HFFc6 (cell line): ENCODE results near the gene OR52L1. TPM values are rescaled to one million over a fixed set of nuclear protein-coding genes. Genes with fewer than 3 reads are reported as not detected.
"Not testable (repeated sequence)": the region's sequence is repeated elsewhere in the genome, so short reads cannot be mapped to it uniquely, and the experiment has no call there.

Experiments
- DNase-seq: peaks from one replicate; pipeline ENCODE4 v3.0.0-alpha.2; 2018
- H3K27ac Mint-ChIP-seq: 2 replicates; pipeline ENCODE4 v1.8.0; 2020; ENCODE audit warnings: mild to moderate bottlenecking, mixed read lengths
- H3K27me3 Mint-ChIP-seq: 2 replicates; pipeline ENCODE4 v1.8.0; 2021; ENCODE audit warnings: mild to moderate bottlenecking, moderate library complexity, mixed read lengths; ENCODE audit not compliant: insufficient read depth
- H3K36me3 Mint-ChIP-seq: 2 replicates; pipeline ENCODE4 v1.8.0; 2021; ENCODE audit warnings: low read depth, mixed read lengths
- H3K4me1 Mint-ChIP-seq: 2 replicates; pipeline ENCODE4 v1.8.0; 2020; ENCODE audit warnings: low read depth, mixed read lengths
- H3K4me3 Mint-ChIP-seq: 2 replicates; pipeline ENCODE4 v1.8.0; 2020; ENCODE audit warnings: mild to moderate bottlenecking, moderate library complexity, mixed read lengths
- H3K9me3 Mint-ChIP-seq: 2 replicates; pipeline ENCODE4 v1.8.0; 2020; ENCODE audit warnings: mild to moderate bottlenecking, mixed read lengths
- CTCF ChIP-seq: fragments of 200-600 bp; sonication (generic); IDR thresholded peaks from 2 replicates; pipeline ENCODE4 v1.5.0; 2021; ENCODE audit warnings: antibody characterized with exemption, mild to moderate bottlenecking
- total RNA-seq, 6 experiments: library from RNA; stranded (reverse); fragmentation: NEBNext Ultra II Directional; extraction: Animal tissue kit (Norgen Biotek cat#: 25700); gene quantifications; 2 replicates in 1 of 6; 3 replicates in 5 of 6; pipeline ENCODE4 v1.2.3, GENCODE V29; 2021

The OR52L1 gene
- total RNA-seq, 6 experiments from 2014 or later, result not detected

- peaks cover 4% of the 10 kb centered on the region; the same call in 1 of the 2 replicates for H3K36me3 Mint-ChIP-seq
- no peak overlapping the region for H3K27ac Mint-ChIP-seq
- H3K9me3 Mint-ChIP-seq, result peaks cover 49% of the 10 kb centered on the region
- H3K27me3 Mint-ChIP-seq, result no peaks in the 10 kb centered on the region; the same call in 1 of the 2 replicates
- TF ChIP-seq CTCF, result no peak
- no peaks in the 10 kb centered on the region for H3K4me1 Mint-ChIP-seq
- H3K4me3 Mint-ChIP-seq, result no peak overlapping the region
- no peak for DNase-seq
Observed at GRCh38 chr11:5973530-5973929, 13.3 kb downstream of the OR52L1 start.

- peaks cover 4% of the 10 kb centered on the region; the same call in 1 of the 2 replicates for H3K36me3 Mint-ChIP-seq
- no peaks in the 10 kb centered on the region; the same call in 1 of the 2 replicates for H3K27me3 Mint-ChIP-seq
- H3K9me3 Mint-ChIP-seq, result peaks cover 54% of the 10 kb centered on the region
- TF ChIP-seq CTCF, result no peak
- DNase-seq, result no peak
- no peak within 1 kb of the TSS for H3K4me3 Mint-ChIP-seq
- no peak within 1 kb of the TSS for H3K27ac Mint-ChIP-seq
- no peaks in the 10 kb centered on the region for H3K4me1 Mint-ChIP-seq
Observed at GRCh38 chr11:5968394-5968793, 18.4 kb downstream of the OR52L1 start, which contains the start of gene OR56A5. Gene OR56A5 (minus strand): TSS chr11:5968494. CDS start chr11:5968494, 0 bp downstream.

- Mint-ChIP-seq H3K4me1 (no peaks in the 10 kb centered on the region), H3K27ac (no peak overlapping the region), H3K27me3 (no peaks in the 10 kb centered on the region; the same call in 1 of the 2 replicates), H3K36me3 (peaks cover 4% of the 10 kb centered on the region; the same call in 1 of the 2 replicates), H3K4me3 (no peak overlapping the region), H3K9me3 (peaks cover 58% of the 10 kb centered on the region)
- no peak for TF ChIP-seq CTCF
- DNase-seq, result no peak
Observed at GRCh38 chr11:5967708-5968107, 19.1 kb downstream of the OR52L1 start.

GRCh38 chr11:5966958-5967357, 19.8 kb downstream of the OR52L1 start:
- Mint-ChIP-seq H3K4me3 (no peak overlapping the region), H3K36me3 (peaks cover 4% of the 10 kb centered on the region; the same call in 1 of the 2 replicates), H3K9me3 (peaks cover 64% of the 10 kb centered on the region), H3K4me1 (no peaks in the 10 kb centered on the region), H3K27ac (no peak overlapping the region), H3K27me3 (no peaks in the 10 kb centered on the region; the same call in 1 of the 2 replicates)
- TF ChIP-seq CTCF, result no peak
- no peak for DNase-seq

- not testable (repeated sequence) for H3K4me1 Mint-ChIP-seq, H3K36me3 Mint-ChIP-seq, H3K27me3 Mint-ChIP-seq, H3K27ac Mint-ChIP-seq, DNase-seq, H3K4me3 Mint-ChIP-seq
- H3K9me3 Mint-ChIP-seq, result peaks cover 41% of the 10 kb centered on the region
Observed at GRCh38 chr11:5960704-5961320, 26.0 kb downstream of the OR52L1 start.

GRCh38 chr11:5955586-5955985, 31.2 kb downstream of the OR52L1 start:
- H3K4me3 Mint-ChIP-seq, result no peak overlapping the region
- no peak overlapping the region for H3K27ac Mint-ChIP-seq
- DNase-seq, result no peak
- peaks cover 9% of the 10 kb centered on the region for H3K9me3 Mint-ChIP-seq
- no peaks in the 10 kb centered on the region for H3K27me3 Mint-ChIP-seq
- no peaks in the 10 kb centered on the region for H3K4me1 Mint-ChIP-seq
- no peaks in the 10 kb centered on the region for H3K36me3 Mint-ChIP-seq
- no peak for TF ChIP-seq CTCF
